Epithelial cell of esophagus (primary cell): ENCODE results near the gene ANKFY1.

Experiments
- DNase-seq: peaks from one replicate; pipeline ENCODE4 v3.0.0; 2010; ENCODE audit warnings: low read depth
- H3K4me3 ChIP-seq: 2 replicates; pipeline ENCODE4 v1.5.1; 2011; ENCODE audit warnings: mild to moderate bottlenecking, low read length, control low read depth
- CTCF ChIP-seq: IDR thresholded peaks from 2 replicates; pipeline ENCODE4 v1.5.1; 2011; ENCODE audit warnings: low read depth, mild to moderate bottlenecking, low read length, control low read depth, inconsistent platforms; ENCODE audit not compliant: insufficient read depth; ENCODE audit errors: missing control alignments

ANKFY1 gene

GRCh38 chr17:4301066-4301465 lies 37.3 kb upstream of the ANKFY1 start:
- no peak overlapping the region for H3K4me3 ChIP-seq
- TF ChIP-seq CTCF = no peak
- DNase-seq = no peak

DNA sequence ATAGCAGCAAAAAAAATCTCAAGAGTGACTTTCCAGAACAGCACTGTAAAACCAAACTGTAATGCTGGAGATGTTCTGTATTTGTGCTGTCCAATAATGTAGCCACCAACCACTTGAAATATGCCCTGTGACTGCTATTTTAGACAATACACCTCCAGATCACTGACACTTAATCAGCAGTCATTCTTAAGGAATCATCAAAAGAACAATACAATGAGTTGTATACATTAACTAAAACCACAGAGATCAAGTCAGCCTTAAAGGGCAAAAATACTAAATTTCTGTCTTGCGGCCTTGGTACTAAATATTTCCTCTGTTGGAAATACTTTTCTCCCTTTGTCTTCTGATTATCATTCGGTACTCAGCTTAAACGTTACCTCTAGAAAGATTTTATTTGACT lies 33.6 kb upstream of the ANKFY1 start:
- no peak for TF ChIP-seq CTCF
- no peak for DNase-seq
- no peak overlapping the region for H3K4me3 ChIP-seq

GRCh38 chr17:4295686-4296085 lies 31.9 kb upstream of the ANKFY1 start:
- DNase-seq = no peak
- H3K4me3 ChIP-seq = no peak overlapping the region
- TF ChIP-seq CTCF = no peak

- no peak overlapping the region for H3K4me3 ChIP-seq
- TF ChIP-seq CTCF = no peak
- DNase-seq = no peak
Measured at GRCh38 chr17:4293572-4293971, 29.8 kb upstream of the ANKFY1 start.

GRCh38 chr17:4287710-4288109 lies 23.9 kb upstream of the ANKFY1 start:
- DNase-seq = no peak
- TF ChIP-seq CTCF = no peak
- H3K4me3 ChIP-seq = no peak overlapping the region

- no peak overlapping the region for H3K4me3 ChIP-seq
- no peak for DNase-seq
- TF ChIP-seq CTCF = no peak
Measured at GRCh38 chr17:4276514-4276913, 12.7 kb upstream of the ANKFY1 start.

GRCh38 chr17:4272972-4273368 lies 9.2 kb upstream of the ANKFY1 start:
- no peak for DNase-seq
- TF ChIP-seq CTCF = no peak
- H3K4me3 ChIP-seq = no peak overlapping the region
